HG03039 (cell line): Measurements from ENCODE around the gene SMAP2.
"Not testable (repeated sequence)": the region's sequence is repeated elsewhere in the genome, so short reads cannot be mapped to it uniquely, and the experiment has no call there.

ENCODE experiments used
- ATAC-seq: cut with Tn5 transposase; IDR thresholded peaks from one replicate; pipeline ENCODE4 v1.9.1; 2021; ENCODE audit warnings: mild to moderate bottlenecking, moderate library complexity; ENCODE audit not compliant: unreplicated experiment

Gene SMAP2

GRCh38 chr1:40371707-40372258 lies 1.7 kb upstream of the SMAP2 start:
- no peak for ATAC-seq

GRCh38 chr1:40372658-40373322 lies 737 bp upstream of the SMAP2 start:
- ATAC-seq: no peak

GRCh38 chr1:40377512-40377911 lies 4.0 kb downstream of the SMAP2 start:
- ATAC-seq: no peak

- ATAC-seq: no peak
These were observed 6.4 kb downstream of the SMAP2 start for GRCh38 chr1:40379785-40380452.

GRCh38 chr1:40380817-40381216 lies 7.3 kb downstream of the SMAP2 start:
- no peak for ATAC-seq

- no peak for ATAC-seq
These were observed 8.0 kb downstream of the SMAP2 start for GRCh38 chr1:40381268-40382107.

- ATAC-seq: no peak
These were observed 8.6 kb downstream of the SMAP2 start for GRCh38 chr1:40382108-40382460.

GRCh38 chr1:40382601-40383000 lies 9.1 kb downstream of the SMAP2 start:
- no peak for ATAC-seq

GRCh38 chr1:40383095-40383487 lies 9.6 kb downstream of the SMAP2 start:
- ATAC-seq: no peak

GRCh38 chr1:40383488-40384412 lies 10.2 kb downstream of the SMAP2 start:
- ATAC-seq: no peak

- no peak for ATAC-seq
These were observed 10.9 kb downstream of the SMAP2 start for GRCh38 chr1:40384413-40384762.

- ATAC-seq: no peak
These were observed 11.4 kb downstream of the SMAP2 start for GRCh38 chr1:40384887-40385286.

- ATAC-seq: peak; percentile 35
These were observed 12.2 kb downstream of the SMAP2 start for GRCh38 chr1:40385437-40386358.

- no peak for ATAC-seq
These were observed 12.8 kb downstream of the SMAP2 start for GRCh38 chr1:40386359-40386723.

GRCh38 chr1:40386796-40387195 lies 13.3 kb downstream of the SMAP2 start:
- ATAC-seq: no peak

GRCh38 chr1:40387381-40388306 lies 14.1 kb downstream of the SMAP2 start:
- ATAC-seq: not testable (repeated sequence)

GRCh38 chr1:40388456-40389321 lies 15.2 kb downstream of the SMAP2 start:
- not testable (repeated sequence) for ATAC-seq
